GM13977 (cell line): ENCODE data around the gene PLN.

Source experiments
- DNase-seq: peaks from one replicate; pipeline ENCODE4 v3.0.0; 2012; ENCODE audit warnings: low spot score
- CTCF ChIP-seq: IDR thresholded peaks from 2 replicates; pipeline ENCODE4 v1.5.1; 2012; ENCODE audit warnings: mild to moderate bottlenecking, control low read depth; ENCODE audit not compliant: insufficient read depth; ENCODE audit errors: extremely low read depth, missing control alignments
- in situ Hi-C: fragments of 300-500 bp; cut with MboI; formaldehyde crosslinking; loops from one replicate; pipeline ENCODE4 v1.12.0; 2022; ENCODE audit warnings: low sequenced_read_pairs, low pct_unique_long_range_greater_than_20kb, mixed read lengths, inconsistent platforms; ENCODE audit not compliant: unreplicated experiment

Gene PLN

GRCh38 chr6:118548136-118548535, at the start of gene PLN:
TSS of gene PLN (plus strand) at chr6:118548296. CDS start at chr6:118558922, 10,626 bp downstream.
- in situ Hi-C loops = no loop called here
- TF ChIP-seq CTCF = no peak
- DNase-seq = no peak

DNA sequence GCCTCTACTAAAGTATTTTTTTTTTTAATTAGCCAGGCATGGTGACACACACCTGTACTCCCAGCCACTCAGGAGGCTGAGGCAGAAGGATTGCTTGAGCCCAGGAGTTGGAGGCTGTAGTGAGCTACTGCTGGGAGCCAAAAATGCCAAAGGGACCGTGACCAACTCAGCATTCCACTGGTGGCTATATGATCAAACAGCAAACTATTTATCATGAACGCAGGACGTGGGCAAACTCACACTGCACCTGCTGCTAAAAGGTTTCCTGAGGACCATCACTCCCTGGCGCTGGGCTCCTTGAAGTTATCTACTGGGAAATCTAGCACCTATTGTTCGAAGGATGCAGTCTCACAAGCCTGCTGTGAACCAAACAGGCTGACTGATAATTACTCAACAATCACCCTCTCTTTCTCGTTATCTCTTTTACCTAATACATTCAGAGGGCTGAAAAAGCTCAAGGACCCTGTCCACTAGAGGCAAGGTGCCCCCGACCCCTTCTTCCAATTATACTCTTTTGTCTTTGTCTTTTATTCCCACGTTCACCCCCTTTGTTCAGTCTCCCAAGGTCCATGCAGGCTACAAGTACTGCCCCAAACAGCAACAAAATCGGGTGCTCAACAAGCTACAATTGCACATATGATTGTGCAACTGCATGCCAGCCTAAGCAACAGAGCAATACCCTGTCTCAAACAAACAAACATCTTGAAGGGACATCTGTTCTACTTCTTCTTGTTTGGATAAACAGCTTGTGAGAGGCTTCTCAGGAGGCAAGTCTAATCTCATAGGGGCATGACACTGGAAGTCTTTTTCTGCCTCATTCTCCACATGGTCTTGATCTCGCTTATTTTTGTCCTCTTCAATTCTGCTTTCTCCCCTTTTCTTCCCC, 47.7 kb upstream of the PLN start:
- DNase-seq = no peak
- in situ Hi-C loops = no loop called here
- TF ChIP-seq CTCF = no peak

DNA sequence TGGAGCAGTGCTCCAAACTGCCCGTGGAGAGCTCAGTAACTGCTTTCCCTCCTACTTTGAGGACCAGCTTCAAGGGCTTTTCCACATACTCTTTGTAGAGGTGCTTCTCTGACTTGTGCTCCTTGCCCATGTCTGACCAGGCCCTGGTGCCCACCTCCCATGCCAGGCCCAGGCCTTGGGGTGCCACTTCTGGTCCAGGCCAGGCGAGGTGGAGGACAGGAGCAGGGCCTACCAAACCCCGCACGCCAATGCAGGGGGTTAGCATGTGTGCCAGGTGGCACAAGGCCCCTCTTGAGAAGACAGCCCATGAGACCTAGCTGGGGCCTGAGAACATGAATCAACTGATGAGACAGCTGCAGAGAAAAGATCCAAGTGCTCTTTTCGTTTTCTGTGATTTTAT, 47.0 kb upstream of the PLN start:
- in situ Hi-C loops = no loop called here
- no peak for TF ChIP-seq CTCF
- DNase-seq = no peak

DNA sequence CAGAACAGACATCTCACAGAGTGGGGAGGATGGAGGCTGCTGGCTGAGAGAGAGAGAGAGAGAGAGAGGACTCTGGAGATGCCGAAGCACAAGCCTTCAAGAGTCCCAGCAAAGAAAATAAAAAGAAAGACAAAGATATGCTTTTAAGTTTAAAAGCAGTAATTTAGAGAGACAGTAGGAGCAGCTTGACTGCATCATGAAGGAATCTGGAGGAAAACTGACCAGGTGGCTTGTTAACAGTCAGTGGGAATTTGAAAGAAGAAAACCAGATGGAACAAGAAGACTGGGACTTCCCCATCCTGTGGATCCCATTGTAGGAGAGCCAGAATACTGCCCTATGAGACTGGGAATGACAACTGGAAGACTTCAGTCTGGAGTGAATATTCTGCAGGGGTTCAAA, 46.3 kb upstream of the PLN start:
- in situ Hi-C loops = no loop called here
- no peak for TF ChIP-seq CTCF
- DNase-seq = no peak

DNA sequence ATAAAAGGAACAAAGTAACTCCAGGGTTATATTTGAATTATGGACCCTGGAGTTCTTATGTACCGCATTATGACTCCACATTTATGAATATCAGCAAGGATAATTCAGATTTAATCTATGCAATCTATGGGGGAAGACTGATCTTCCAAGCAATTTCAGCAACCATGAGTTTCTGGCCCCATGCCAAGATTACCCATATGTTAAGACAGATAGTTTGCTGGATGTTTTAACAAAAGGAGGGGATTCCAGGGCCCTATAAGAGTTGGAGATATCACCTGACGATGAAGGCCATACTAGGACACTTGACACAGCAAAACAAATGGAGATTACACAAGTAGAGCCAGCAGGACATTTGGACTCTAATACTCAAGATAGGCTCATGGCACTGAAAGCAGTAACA, 45.9 kb upstream of the PLN start:
- in situ Hi-C loops = no loop called here
- no peak for TF ChIP-seq CTCF
- no peak for DNase-seq

- no peak for DNase-seq
- no peak for TF ChIP-seq CTCF
- in situ Hi-C loops = no loop called here
Measured at GRCh38 chr6:118504611-118505010, 43.5 kb upstream of the PLN start.

- in situ Hi-C loops = no loop called here
- no peak for DNase-seq
- TF ChIP-seq CTCF = no peak
Measured at GRCh38 chr6:118505656-118506055, 42.4 kb upstream of the PLN start.
